ENCODE measurements around the gene ZNF761. TPM values are rescaled to one million over a fixed set of nuclear protein-coding genes. Genes with fewer than 3 reads are reported as not detected.
A peak's percentile ranks its signal among the peaks of the same experiment; 100 is the strongest.

The ZNF761 gene
- total and polyA plus RNA-seq, 2 of the 13 experiments (the other 11 are each of a cell fraction or from before 2014, with no cell fraction given), result 11.6 to 16.2 TPM

GRCh38 chr19:53497311-53498023 lies 65.7 kb downstream of the ZNF761 start (continued):
- TF ChIP-seq ARID5B (CRISPR knock-in tag; IDR thresholded peaks at IDR 0.05), result peak; percentile 76
- TF ChIP-seq MIER3 (CRISPR knock-in tag; IDR thresholded peaks at IDR 0.05; ENCODE audit: borderline replicate concordance), result peak; percentile 53; the same call in 1 of the 2 replicates
- TF ChIP-seq TFE3 (CRISPR knock-in tag; IDR thresholded peaks at IDR 0.05), result peak; percentile 52; the same call in 1 of the 2 replicates
- TF ChIP-seq RFX1 (IDR thresholded peaks at IDR 0.05), result peak; percentile 41; the same call in 1 of the 2 replicates
- TF ChIP-seq KDM2A (CRISPR knock-in tag; IDR thresholded peaks at IDR 0.05; ENCODE audit: borderline replicate concordance, low read depth), result peak; percentile 52; the same call in 1 of the 2 replicates
- TF ChIP-seq ZNF501 (CRISPR knock-in tag; IDR thresholded peaks at IDR 0.05), result 0 out of 2 replicates have a peak, but pooled peaks have one; percentile 14
- TF ChIP-seq SPEN (CRISPR knock-in tag; IDR thresholded peaks at IDR 0.05; ENCODE audit: low read depth), result peak; percentile 50; the same call in 1 of the 2 replicates
- peak; percentile 69 for TF ChIP-seq HMG20A (CRISPR knock-in tag; IDR thresholded peaks at IDR 0.05; ENCODE audit: borderline replicate concordance)
- TF ChIP-seq PAXIP1 (CRISPR knock-in tag; conservative IDR thresholded peaks at IDR 0.05), result peak; percentile 38
- peak; percentile 58; the same call in 1 of the 2 replicates for TF ChIP-seq DPF2 (CRISPR knock-in tag; IDR thresholded peaks at IDR 0.05; ENCODE audit: borderline replicate concordance, low read depth)
- TF ChIP-seq NR2F1 (CRISPR knock-in tag; IDR thresholded peaks at IDR 0.05), result peak in 1 of 2 experiments; percentile 44; a peak in 2 of 4 replicates
- TF ChIP-seq PRDM10 (CRISPR knock-in tag; IDR thresholded peaks at IDR 0.05; ENCODE audit: low read depth), result 0 out of 2 replicates have a peak, but pooled peaks have one; percentile 50
- peak; percentile 33; the same call in 1 of the 2 replicates for TF ChIP-seq HDAC1 (CRISPR knock-in tag; IDR thresholded peaks at IDR 0.05)
- 0 out of 4 replicates have a peak, but pooled peaks of 1 of the 2 experiments have one; percentile 3 for TF ChIP-seq MAFK (conservative IDR thresholded peaks at IDR 0.05 in 1 of 2, IDR thresholded peaks at IDR 0.05 in 1 of 2; ENCODE audit: low read length in 2 of 2)

Measured in HepG2 (cell line).